ENCODE measurements around the gene NUDT3.
"Not testable (repeated sequence)": the region's sequence is repeated elsewhere in the genome, so short reads cannot be mapped to it uniquely, and the experiment has no call there.

The NUDT3 gene

DNA sequence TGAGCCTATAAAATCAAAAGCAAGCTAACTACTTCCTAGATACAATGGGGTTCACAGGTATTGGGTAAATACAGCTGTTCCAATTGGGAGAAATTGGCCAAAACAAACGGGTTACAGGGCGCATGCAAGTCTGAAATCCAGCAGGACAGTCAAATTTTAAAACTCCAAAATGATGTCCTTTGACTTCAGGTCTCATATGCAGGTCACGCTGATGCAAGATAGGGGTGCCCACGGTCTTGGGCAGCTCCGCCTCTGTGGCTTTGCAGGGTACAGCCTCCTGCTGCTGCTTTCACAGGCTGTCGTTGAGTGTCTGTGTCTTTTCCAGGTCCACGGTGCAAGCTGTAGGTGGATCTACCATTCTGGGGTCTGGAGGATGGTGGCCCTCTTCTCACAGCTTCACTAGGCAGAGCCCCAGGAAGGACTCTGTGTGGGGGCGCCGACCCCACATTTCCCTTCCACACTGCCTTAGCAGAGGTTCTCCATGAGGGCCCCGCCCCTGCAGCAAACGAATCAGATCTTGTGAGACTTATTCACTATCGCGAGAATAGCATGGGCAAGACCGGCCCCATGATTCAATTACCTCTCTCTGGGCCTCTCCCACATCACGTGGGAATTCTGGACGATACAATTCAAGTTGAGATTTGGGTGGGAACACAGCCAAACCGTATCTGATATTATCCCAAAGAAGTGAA, 131.7 kb downstream of the NUDT3 start:
- peaks cover 56 to 71% (median 66%) of the 10 kb centered on the region in 11 experiments for H3K9me3 ChIP-seq (replicated peaks in 1 of 11)
- no peak overlapping the region for H3K4me2 ChIP-seq
- no peaks in the 10 kb centered on the region for H3K4me1 ChIP-seq
- no peaks in the 10 kb centered on the region for H4K20me1 ChIP-seq
- no peak overlapping the region for H3K4me3 ChIP-seq
- TF ChIP-seq Cebpa-rat (IDR thresholded peaks at IDR 0.05) = no peak
- peaks cover 0 to 14% (median 3%) of the 10 kb centered on the region in 11 experiments; a peak in 8 of 22 replicates for H3K36me3 ChIP-seq
- no peaks in the 10 kb centered on the region for H3K27me3 ChIP-seq
- no peak overlapping the region for H3K9ac ChIP-seq
- no peak overlapping the region for H3K27ac ChIP-seq

- no peaks in the 10 kb centered on the region for H4K20me1 ChIP-seq
- no peak overlapping the region for H3K9ac ChIP-seq
- no peak for TF ChIP-seq Cebpa-rat (IDR thresholded peaks at IDR 0.05)
- H3K36me3 ChIP-seq = peaks cover 0 to 14% (median 3%) of the 10 kb centered on the region in 11 experiments; a peak in 8 of 22 replicates
- no peak overlapping the region for H3K4me2 ChIP-seq
- H3K4me1 ChIP-seq = no peaks in the 10 kb centered on the region
- no peaks in the 10 kb centered on the region for H3K27me3 ChIP-seq
- peaks cover 44 to 60% (median 54%) of the 10 kb centered on the region in 11 experiments for H3K9me3 ChIP-seq (replicated peaks in 1 of 11)
- H3K4me3 ChIP-seq = no peak overlapping the region
- peak overlapping the region in 3 of 11 experiments; percentile 12 to 23 (median 20); a peak in 2 of 22 replicates for H3K27ac ChIP-seq
Observed at GRCh38 chr6:34259529-34260069, 132.9 kb downstream of the NUDT3 start.

DNA sequence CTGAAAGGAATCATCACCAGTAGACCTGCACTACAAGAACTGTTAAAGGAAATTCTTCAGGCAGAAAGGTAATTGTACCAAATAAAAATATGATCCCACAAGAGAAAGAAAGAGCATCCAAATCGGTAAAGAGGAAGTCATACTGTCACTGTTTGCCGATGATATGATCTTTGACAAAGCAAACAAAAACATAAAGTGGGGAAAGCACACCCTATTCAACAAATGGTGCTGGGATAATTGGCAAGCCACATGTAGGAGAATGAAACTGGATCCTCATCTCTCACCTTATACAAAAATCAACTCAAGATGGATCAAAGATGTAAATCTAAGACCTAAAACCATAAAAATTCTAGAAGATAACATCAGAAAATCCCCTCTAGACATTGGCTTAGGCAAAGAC, 140.1 kb downstream of the NUDT3 start:
- peaks cover 19 to 40% (median 28%) of the 10 kb centered on the region in 10 experiments for H3K4me1 ChIP-seq
- not testable (repeated sequence) for H3K4me3 ChIP-seq; H3K9me3 ChIP-seq (replicated peaks in 1 of 11); H3K9ac ChIP-seq; H3K36me3 ChIP-seq; H3K27me3 ChIP-seq; H3K27ac ChIP-seq
- peaks cover 8 to 13% (median 12%) of the 10 kb centered on the region in 11 experiments; a peak in 19 of 22 replicates for H4K20me1 ChIP-seq
- H3K4me2 ChIP-seq = peak overlapping the region in 5 of 11 experiments; percentile 11 to 37 (median 28); a peak in 4 of 22 replicates

DNA sequence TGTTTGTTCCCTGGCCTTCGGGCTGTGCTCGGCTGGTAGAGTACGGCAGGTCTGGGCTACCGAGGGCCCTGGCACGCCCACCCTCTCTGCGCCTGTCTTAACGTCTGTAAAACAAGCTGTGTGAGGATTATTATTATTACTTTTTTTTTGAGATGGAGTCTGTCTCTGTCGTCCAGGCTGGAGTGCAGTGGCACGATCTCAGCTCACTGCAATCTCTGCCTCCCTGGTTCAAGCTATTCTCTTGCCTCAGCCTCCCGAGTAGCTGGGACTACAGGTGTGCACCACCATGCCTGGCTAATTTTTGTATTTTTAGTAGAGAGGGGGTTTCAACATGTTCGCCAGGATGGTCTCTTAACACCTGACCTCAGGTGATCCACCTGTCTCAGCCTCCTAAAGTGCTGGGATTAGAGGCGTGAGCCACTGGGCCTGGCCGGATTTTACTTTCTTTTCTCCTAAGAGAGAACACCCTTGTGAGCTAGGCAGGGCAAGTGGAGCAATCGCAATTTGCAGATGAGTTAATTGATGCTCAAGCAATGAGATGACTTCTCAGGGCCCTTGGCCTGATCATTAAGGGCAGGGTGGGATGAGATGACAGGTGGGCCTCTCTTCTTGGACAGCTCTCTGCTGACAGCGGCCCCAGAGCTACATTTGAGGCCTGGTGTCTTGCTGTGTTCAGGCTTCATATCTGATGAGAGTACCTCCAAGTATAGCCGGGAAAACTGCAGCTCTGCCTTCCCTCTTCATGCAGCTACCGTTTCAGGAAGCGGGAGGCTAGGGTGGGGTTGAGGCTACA, 142.8 kb downstream of the NUDT3 start:
- H3K36me3 ChIP-seq = peaks cover 0 to 21% (median 15%) of the 10 kb centered on the region in 11 experiments; a peak in 15 of 22 replicates
- peaks cover 33 to 40% (median 37%) of the 10 kb centered on the region in 11 experiments; a peak in 20 of 22 replicates for H4K20me1 ChIP-seq
- peak overlapping the region; percentile 70 to 86 (median 81) for H3K27ac ChIP-seq
- TF ChIP-seq Cebpa-rat (IDR thresholded peaks at IDR 0.05) = no peak
- H3K4me1 ChIP-seq = peaks cover 19 to 66% (median 53%) of the 10 kb centered on the region in 10 experiments
- H3K4me3 ChIP-seq = peak overlapping the region; percentile 64 to 92 (median 82)
- H3K4me2 ChIP-seq = peak overlapping the region; percentile 80 to 99 (median 92)
- H3K9me3 ChIP-seq (replicated peaks in 1 of 11) = no peaks in the 10 kb centered on the region
- no peaks in the 10 kb centered on the region for H3K27me3 ChIP-seq
- peak overlapping the region; percentile 72 to 89 (median 86) for H3K9ac ChIP-seq

- Histone ChIP-seq H3K9ac (peak within 1 kb of the TSS; percentile 72 to 89 (median 86)), H3K4me2 (peak within 1 kb of the TSS; percentile 86 to 99 (median 96)), H3K36me3 (peaks cover 0 to 28% (median 20%) of the 10 kb centered on the region in 11 experiments; a peak in 17 of 22 replicates), H3K4me1 (peaks cover 25 to 73% (median 60%) of the 10 kb centered on the region in 10 experiments), H4K20me1 (peaks cover 41 to 48% (median 45%) of the 10 kb centered on the region in 11 experiments; a peak in 21 of 22 replicates), H3K9me3 (replicated peaks in 1 of 11) (no peaks in the 10 kb centered on the region), H3K27me3 (no peaks in the 10 kb centered on the region), H3K4me3 (peak within 1 kb of the TSS; percentile 64 to 92 (median 82)), H3K27ac (peak within 1 kb of the TSS; percentile 70 to 86 (median 82))
- TF ChIP-seq Cebpa-rat (IDR thresholded peaks at IDR 0.05) = no peak
Observed at GRCh38 chr6:34248727-34249468, 143.6 kb downstream of the NUDT3 start, which contains the start of gene SMIM29. TSS of gene SMIM29 (minus strand) at chr6:34249006. CDS start at chr6:34247791, 1,215 bp downstream.

DNA sequence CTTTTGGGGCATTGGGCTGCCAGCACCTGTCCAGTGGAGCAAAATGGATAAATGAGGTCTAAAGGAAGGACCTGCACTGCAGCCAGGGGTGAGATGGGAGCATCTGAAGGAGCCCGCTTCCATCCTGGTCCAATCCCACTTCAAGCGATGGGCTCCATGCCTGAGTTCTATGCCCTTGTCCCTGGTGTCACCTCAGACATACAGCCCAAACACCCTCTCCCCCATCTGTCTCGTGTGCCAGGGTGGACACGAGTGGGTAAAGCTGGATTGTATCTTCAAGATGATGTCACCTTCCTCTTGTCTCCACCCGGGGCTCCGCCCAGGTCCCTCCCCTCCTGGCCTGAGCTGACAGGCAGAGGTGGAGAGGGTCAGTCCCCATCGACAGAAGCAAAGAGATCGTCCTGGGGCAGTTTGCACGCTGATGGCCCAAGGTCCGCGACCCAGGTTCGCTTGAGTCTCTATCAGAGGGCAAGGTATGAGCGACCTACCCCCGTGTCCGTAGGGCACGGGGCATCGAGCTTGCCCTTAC, 144.2 kb downstream of the NUDT3 start:
- Histone ChIP-seq H3K4me3 (peak overlapping the region; percentile 64 to 92 (median 82)), H3K9ac (peak overlapping the region; percentile 72 to 89 (median 86)), H3K36me3 (peaks cover 6 to 35% (median 26%) of the 10 kb centered on the region in 11 experiments), H3K27ac (peak overlapping the region; percentile 67 to 84 (median 79)), H3K9me3 (replicated peaks in 1 of 11) (no peaks in the 10 kb centered on the region), H3K4me1 (peaks cover 32 to 80% (median 67%) of the 10 kb centered on the region in 10 experiments), H4K20me1 (peaks cover 47 to 55% (median 51%) of the 10 kb centered on the region in 11 experiments; a peak in 21 of 22 replicates), H3K4me2 (peak overlapping the region; percentile 86 to 99 (median 96)), H3K27me3 (no peaks in the 10 kb centered on the region)
- TF ChIP-seq Cebpa-rat (IDR thresholded peaks at IDR 0.05) = no peak

GRCh38 chr6:34247481-34248197, 144.8 kb downstream of the NUDT3 start:
- H3K4me1 ChIP-seq = peaks cover 38 to 82% (median 73%) of the 10 kb centered on the region in 10 experiments
- H3K9ac ChIP-seq = peak overlapping the region in 10 of 11 experiments; percentile 72 to 89 (median 86); a peak in 18 of 22 replicates

More at GRCh38 chr6:34247481-34248197, 144.8 kb downstream of the NUDT3 start:
- peaks cover 53 to 61% (median 57%) of the 10 kb centered on the region in 11 experiments; a peak in 21 of 22 replicates for H4K20me1 ChIP-seq
- no peaks in the 10 kb centered on the region for H3K27me3 ChIP-seq
- H3K36me3 ChIP-seq = peaks cover 12 to 41% (median 33%) of the 10 kb centered on the region in 11 experiments
- no peaks in the 10 kb centered on the region for H3K9me3 ChIP-seq (replicated peaks in 1 of 11)
- peak overlapping the region in 8 of 11 experiments; percentile 70 to 84 (median 81); a peak in 12 of 22 replicates for H3K27ac ChIP-seq
- peak overlapping the region in 9 of 10 experiments; percentile 69 to 92 (median 86); a peak in 17 of 20 replicates for H3K4me3 ChIP-seq
- no peak for TF ChIP-seq Cebpa-rat (IDR thresholded peaks at IDR 0.05)
- H3K4me2 ChIP-seq = peak overlapping the region; percentile 86 to 99 (median 96)
